ENCODE results near the gene HOXC4. TPM values are rescaled to one million over a fixed set of nuclear protein-coding genes. Genes with fewer than 3 reads are reported as not detected.

The HOXC4 gene
- total RNA-seq, 1 donor from 2014 or later, result not detected

DNA sequence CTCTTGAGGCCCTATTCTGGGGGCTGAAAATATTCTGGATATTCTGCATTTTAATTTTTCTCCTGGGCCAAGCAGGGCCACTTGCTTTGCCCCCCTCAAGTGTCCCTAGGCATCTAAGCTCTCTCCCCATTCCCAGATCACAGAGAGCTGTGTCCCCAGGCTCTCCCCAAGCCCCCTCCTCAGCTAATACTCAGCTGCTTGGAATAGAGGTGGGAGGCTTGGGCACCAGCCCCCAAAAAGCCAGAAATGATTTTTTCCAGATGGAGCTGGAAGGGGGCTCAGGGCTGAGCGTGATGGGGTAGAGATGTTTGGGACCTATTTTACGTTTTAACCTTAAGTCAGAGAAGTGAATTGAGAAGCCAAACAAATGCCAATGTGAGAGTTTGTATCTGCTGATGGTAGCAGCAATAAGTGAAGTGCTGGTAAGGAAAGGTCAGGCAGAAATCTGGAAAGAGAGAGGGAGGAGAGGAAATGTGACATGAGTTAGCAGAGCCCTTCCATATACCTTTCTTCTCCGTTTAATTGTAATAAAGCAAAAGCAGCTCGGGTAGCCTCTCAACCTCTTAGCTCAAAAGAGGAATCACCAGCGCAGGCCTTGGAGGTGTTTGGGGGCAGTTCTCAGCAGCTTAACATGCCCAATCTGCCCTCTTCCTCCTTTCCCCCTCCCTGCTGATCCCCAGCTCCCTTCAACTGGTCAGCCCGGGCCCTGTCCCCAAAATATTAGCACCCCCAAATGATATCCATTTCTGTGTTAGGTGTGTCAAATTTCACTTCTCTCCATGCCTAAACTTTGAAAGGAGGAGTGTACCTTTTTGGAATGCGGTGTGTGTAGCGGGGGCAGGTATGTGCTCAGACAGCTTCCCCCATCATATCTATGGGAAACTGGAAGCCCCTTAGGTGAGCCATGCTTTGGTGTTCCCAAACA is 30.4 kb upstream of the HOXC4 start:
- H3K27ac Mint-ChIP-seq (ENCODE audit: unreplicated experiment), result no peak overlapping the region
- Histone ChIP-seq H3K9me3 (ENCODE audit: insufficient read depth, low read depth, low read length) (no peaks in the 10 kb centered on the region), H3K9ac (ENCODE audit: low read length) (no peak overlapping the region), H3K4me1 (ENCODE audit: insufficient read depth, low read length) (no peaks in the 10 kb centered on the region), H2AFZ (ENCODE audit: low read depth, low read length) (no peak overlapping the region), H3K36me3 (ENCODE audit: insufficient read depth, low read length) (no peaks in the 10 kb centered on the region), H3K4me3 (ENCODE audit: insufficient read depth, low read depth, low read length) (no peak overlapping the region), H3K27ac (ENCODE audit: low read depth, low read length) (no peak overlapping the region), H3K27me3 (ENCODE audit: insufficient read depth, low read length) (peaks cover 88% of the 10 kb centered on the region), H3K4me2 (ENCODE audit: low read length) (no peak overlapping the region), H4K20me1 (ENCODE audit: insufficient read depth, low read length) (no peaks in the 10 kb centered on the region), H3K79me2 (ENCODE audit: insufficient read depth, low read length) (no peaks in the 10 kb centered on the region)
- no peak for FAIRE-seq
- H3K36me3 Mint-ChIP-seq (ENCODE audit: low read depth, unreplicated experiment), result peaks cover 2% of the 10 kb centered on the region
- peaks cover 12% of the 10 kb centered on the region for H3K9me3 Mint-ChIP-seq (ENCODE audit: unreplicated experiment)
- no peak for DNase-seq (ENCODE audit: low read depth)
- H3K4me1 Mint-ChIP-seq (ENCODE audit: low read depth, unreplicated experiment), result no peaks in the 10 kb centered on the region
- no peak overlapping the region for H3K4me3 Mint-ChIP-seq (ENCODE audit: unreplicated experiment)
- no peak for TF ChIP-seq EZH2 (IDR thresholded peaks at IDR 0.05; ENCODE audit: insufficient read depth, low read length)
- TF ChIP-seq, protein P1, sequence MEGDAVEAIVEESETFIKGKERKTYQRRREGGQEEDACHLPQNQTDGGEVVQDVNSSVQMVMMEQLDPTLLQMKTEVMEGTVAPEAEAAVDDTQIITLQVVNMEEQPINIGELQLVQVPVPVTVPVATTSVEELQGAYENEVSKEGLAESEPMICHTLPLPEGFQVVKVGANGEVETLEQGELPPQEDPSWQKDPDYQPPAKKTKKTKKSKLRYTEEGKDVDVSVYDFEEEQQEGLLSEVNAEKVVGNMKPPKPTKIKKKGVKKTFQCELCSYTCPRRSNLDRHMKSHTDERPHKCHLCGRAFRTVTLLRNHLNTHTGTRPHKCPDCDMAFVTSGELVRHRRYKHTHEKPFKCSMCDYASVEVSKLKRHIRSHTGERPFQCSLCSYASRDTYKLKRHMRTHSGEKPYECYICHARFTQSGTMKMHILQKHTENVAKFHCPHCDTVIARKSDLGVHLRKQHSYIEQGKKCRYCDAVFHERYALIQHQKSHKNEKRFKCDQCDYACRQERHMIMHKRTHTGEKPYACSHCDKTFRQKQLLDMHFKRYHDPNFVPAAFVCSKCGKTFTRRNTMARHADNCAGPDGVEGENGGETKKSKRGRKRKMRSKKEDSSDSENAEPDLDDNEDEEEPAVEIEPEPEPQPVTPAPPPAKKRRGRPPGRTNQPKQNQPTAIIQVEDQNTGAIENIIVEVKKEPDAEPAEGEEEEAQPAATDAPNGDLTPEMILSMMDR (IDR thresholded peaks at IDR 0.05; ENCODE audit: insufficient read depth, low read depth, low read length), result no peak
- peaks cover 94% of the 10 kb centered on the region for H3K27me3 Mint-ChIP-seq (ENCODE audit: low read depth, unreplicated experiment)

DNA sequence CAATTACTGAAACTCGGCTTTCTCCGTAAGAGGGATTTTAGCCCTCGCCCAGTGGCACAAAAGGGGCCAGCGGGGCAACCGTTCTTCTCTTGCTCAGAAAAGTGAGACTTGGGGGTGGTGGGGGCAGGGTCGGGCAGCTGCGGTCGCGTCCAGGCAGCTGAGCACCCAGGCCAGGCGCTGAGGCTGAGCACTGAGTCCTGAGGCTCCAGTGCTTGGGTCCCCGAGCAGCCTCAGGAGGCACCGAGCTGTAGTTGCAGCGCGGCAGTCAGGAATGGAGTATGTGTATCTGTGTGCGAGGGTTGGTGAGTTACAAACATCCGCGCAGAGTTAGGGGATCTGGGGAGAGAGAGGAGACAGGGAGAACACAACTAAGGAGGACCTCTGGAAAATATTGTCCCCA is 29.5 kb upstream of the HOXC4 start:
- Histone ChIP-seq H3K4me3 (ENCODE audit: insufficient read depth, low read depth, low read length) (no peak overlapping the region), H3K27me3 (ENCODE audit: insufficient read depth, low read length) (peaks cover 92% of the 10 kb centered on the region), H3K79me2 (ENCODE audit: insufficient read depth, low read length) (no peaks in the 10 kb centered on the region), H4K20me1 (ENCODE audit: insufficient read depth, low read length) (no peaks in the 10 kb centered on the region), H3K27ac (ENCODE audit: low read depth, low read length) (no peak overlapping the region), H3K4me2 (ENCODE audit: low read length) (no peak overlapping the region), H3K36me3 (ENCODE audit: insufficient read depth, low read length) (no peaks in the 10 kb centered on the region), H2AFZ (ENCODE audit: low read depth, low read length) (no peak overlapping the region), H3K4me1 (ENCODE audit: insufficient read depth, low read length) (no peaks in the 10 kb centered on the region), H3K9me3 (ENCODE audit: insufficient read depth, low read depth, low read length) (no peaks in the 10 kb centered on the region), H3K9ac (ENCODE audit: low read length) (no peak overlapping the region)
- FAIRE-seq (no peak), DNase-seq (ENCODE audit: low read depth) (no peak)
- Mint-ChIP-seq H3K27ac (ENCODE audit: unreplicated experiment) (no peak overlapping the region), H3K4me3 (ENCODE audit: unreplicated experiment) (no peak overlapping the region), H3K4me1 (ENCODE audit: low read depth, unreplicated experiment) (no peaks in the 10 kb centered on the region), H3K36me3 (ENCODE audit: low read depth, unreplicated experiment) (peaks cover 2% of the 10 kb centered on the region), H3K9me3 (ENCODE audit: unreplicated experiment) (peaks cover 16% of the 10 kb centered on the region), H3K27me3 (ENCODE audit: low read depth, unreplicated experiment) (peaks cover 96% of the 10 kb centered on the region)
- no peak for TF ChIP-seq EZH2 (IDR thresholded peaks at IDR 0.05; ENCODE audit: insufficient read depth, low read length)
- TF ChIP-seq, protein P1 (IDR thresholded peaks at IDR 0.05; ENCODE audit: insufficient read depth, low read depth, low read length), result no peak
